GM12892 (cell line): ENCODE measurements around the gene PSMB10.

ENCODE experiments used
- POLR2A ChIP-seq: IDR thresholded peaks from 2 replicates; pipeline ENCODE4 v1.6.1; 2011; ENCODE audit warnings: low read depth, low read length, control low read depth
- POLR2AphosphoS5 ChIP-seq: IDR thresholded peaks from 2 replicates; pipeline ENCODE4 v1.6.1; 2011; ENCODE audit warnings: low read depth, low read length, control low read depth
- TAF1 ChIP-seq: IDR thresholded peaks from 2 replicates; pipeline ENCODE4 v1.6.1; 2011; ENCODE audit warnings: low read depth, mild to moderate bottlenecking, control low read depth, low read length, borderline replicate concordance

DNA sequence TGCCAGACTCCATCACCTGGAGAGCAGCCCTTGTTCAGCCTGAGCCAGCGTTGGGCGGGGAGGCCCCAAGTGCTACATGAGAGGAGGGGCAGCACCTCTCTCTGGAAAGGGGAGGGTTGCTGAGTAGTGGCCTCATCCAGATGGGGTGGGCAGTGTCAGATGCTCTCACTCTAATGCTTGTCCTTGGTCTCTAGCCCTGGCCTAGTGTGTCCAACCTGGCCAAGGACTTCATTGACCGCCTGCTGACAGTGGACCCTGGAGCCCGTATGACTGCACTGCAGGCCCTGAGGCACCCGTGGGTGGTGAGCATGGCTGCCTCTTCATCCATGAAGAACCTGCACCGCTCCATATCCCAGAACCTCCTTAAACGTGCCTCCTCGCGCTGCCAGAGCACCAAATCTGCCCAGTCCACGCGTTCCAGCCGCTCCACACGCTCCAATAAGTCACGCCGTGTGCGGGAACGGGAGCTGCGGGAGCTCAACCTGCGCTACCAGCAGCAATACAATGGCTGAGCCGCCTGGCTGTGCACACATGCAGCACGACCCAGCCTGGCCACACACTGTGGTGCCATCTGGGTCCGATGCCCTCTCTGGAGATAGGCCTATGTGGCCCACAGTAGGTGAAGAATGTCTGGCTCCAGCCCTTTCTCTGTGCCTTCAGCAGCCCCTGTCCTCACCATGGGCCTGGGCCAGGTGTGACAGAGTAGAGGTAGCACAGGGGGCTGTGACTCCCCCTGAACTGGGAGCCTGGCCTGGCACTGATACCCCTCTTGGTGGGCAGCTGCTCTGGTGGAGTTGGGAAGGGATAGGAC, 9.3 kb downstream of the PSMB10 start:
- 0 out of 2 replicates have a peak, but pooled peaks have one; percentile 10 for TF ChIP-seq POLR2AphosphoS5
- TF ChIP-seq POLR2A: no peak
- no peak for TF ChIP-seq TAF1
